SK-N-SH (cell line): Measurements from ENCODE around the gene TUBB6. TPM values are rescaled to one million over a fixed set of nuclear protein-coding genes. Genes with fewer than 3 reads are reported as not detected.

ENCODE experiments used
- CTCF ChIA-PET: fragments of 300-600, 350-600 bp; formaldehyde crosslinking; extraction: SDS; loops from one replicate; lab custom pipeline; 2021; lab: Yijun Ruan, JAX
- POLR2A ChIA-PET: fragments of 350-600 bp; sonication (Branson Sonifier 250); formaldehyde crosslinking; extraction: SDS; loops from one replicate; lab custom pipeline; 2020; ENCODE audit warnings: antibody characterized with exemption, inconsistent platforms; lab: Yijun Ruan, JAX
- DNase-seq: peaks from one replicate; pipeline ENCODE4 v3.0.0; 2012
- H2AFZ ChIP-seq: fragments of 200-600 bp; sonication (generic); 2 replicates; pipeline ENCODE4 v1.8.1; 2016; ENCODE audit warnings: antibody characterized with exemption, mild to moderate bottlenecking, low read depth
- H3F3A ChIP-seq: fragments of 200-600 bp; sonication (generic); replicated peaks from 2 replicates; pipeline ENCODE3; 2016; ENCODE audit warnings: antibody characterized with exemption, mild to moderate bottlenecking; ENCODE audit not compliant: insufficient read depth
- H3K27ac ChIP-seq, 2 experiments: fragments of 200-500 bp in 1 of 2; fragments of 200-600 bp in 1 of 2; sonication (Bioruptor generic) in 1 of 2; sonication (generic), shearing (Covaris generic) in 1 of 2; 2 replicates each; pipeline versions ENCODE4 v1.5.1 to v1.6.1; 2014 to 2016; ENCODE audit warnings: low read depth in 2 of 2, inconsistent platforms in 1 of 2, low read length in 1 of 2, mild to moderate bottlenecking in 1 of 2, mixed read lengths in 1 of 2
- H3K27me3 ChIP-seq: fragments of 200-600 bp; sonication (generic), shearing (Covaris generic); 2 replicates; pipeline ENCODE4 v1.6.1; 2016; ENCODE audit warnings: mixed run types; ENCODE audit not compliant: insufficient read depth
- H3K36me3 ChIP-seq, 2 experiments: fragments of 200-500 bp in 1 of 2; fragments of 200-600 bp in 1 of 2; sonication (Bioruptor generic) in 1 of 2; sonication (generic) in 1 of 2; replicated peaks in 1 of 2; 2 replicates each; pipeline versions ENCODE3 to v1.5.1; 2014 to 2016; ENCODE audit warnings: low read length in 1 of 2, mild to moderate bottlenecking in 1 of 2; ENCODE audit not compliant: insufficient read depth in 2 of 2, control insufficient read depth in 1 of 2
- H3K4me1 ChIP-seq, 2 experiments: fragments of 200-500 bp in 1 of 2; fragments of 200-600 bp in 1 of 2; sonication (Bioruptor generic) in 1 of 2; sonication (generic), shearing (Covaris generic) in 1 of 2; 2 replicates each; pipeline versions ENCODE4 v1.5.1 to v1.6.1; 2014 to 2016; ENCODE audit warnings: low read depth in 1 of 2, low read length in 1 of 2, mixed run types in 1 of 2; ENCODE audit not compliant: insufficient read depth in 2 of 2, control insufficient read depth in 1 of 2
- H3K4me2 ChIP-seq: fragments of 200-600 bp; sonication (generic), shearing (Covaris generic); 2 replicates; pipeline ENCODE4 v1.6.1; 2017; ENCODE audit warnings: mixed run types
- H3K4me3 ChIP-seq, 2 experiments: fragments of 200-500 bp in 1 of 2; fragments of 200-600 bp in 1 of 2; sonication (Bioruptor generic) in 1 of 2; sonication (generic), shearing (Covaris generic) in 1 of 2; 2 replicates each; pipeline versions ENCODE4 v1.5.1 to v1.8.1; 2014 to 2016; ENCODE audit warnings: low read depth in 2 of 2, inconsistent platforms in 1 of 2, low read length in 1 of 2, mild to moderate bottlenecking in 1 of 2, mixed read lengths in 1 of 2, moderate library complexity in 1 of 2
- H3K79me2 ChIP-seq: fragments of 200-600 bp; sonication (generic); 2 replicates; pipeline ENCODE4 v1.8.1; 2017; ENCODE audit warnings: mild to moderate bottlenecking; ENCODE audit not compliant: insufficient read depth
- H3K9ac ChIP-seq: fragments of 200-600 bp; sonication (generic); 2 replicates; pipeline ENCODE4 v1.6.1; 2017; ENCODE audit warnings: mixed run types
- H3K9me2 ChIP-seq: fragments of 200-600 bp; sonication (generic); 2 replicates; pipeline ENCODE4 v1.6.1; 2017; ENCODE audit warnings: mixed run types
- H3K9me3 ChIP-seq: fragments of 200-600 bp; sonication (generic); 2 replicates; pipeline ENCODE4 v1.6.1; 2017; ENCODE audit warnings: mixed run types, mild to moderate bottlenecking, moderate library complexity
- H4K20me1 ChIP-seq: fragments of 200-600 bp; sonication (generic); 2 replicates; pipeline ENCODE4 v1.6.1; 2017; ENCODE audit warnings: mild to moderate bottlenecking, mixed run types; ENCODE audit not compliant: insufficient read depth
- CTCF ChIP-seq: fragments of 200-600 bp; sonication (generic); IDR thresholded peaks from 2 replicates; pipeline ENCODE4 v1.6.1; 2017; ENCODE audit warnings: antibody characterized with exemption, mild to moderate bottlenecking, moderate library complexity
- ELF1 ChIP-seq: IDR thresholded peaks from 2 replicates; pipeline ENCODE4 v1.4.0; 2012
- EZH2phosphoT487 ChIP-seq: fragments of 200-600 bp; sonication (generic); IDR thresholded peaks from 2 replicates; pipeline ENCODE4 v1.6.1; 2017; ENCODE audit warnings: low read depth, mixed run types, mild to moderate bottlenecking, antibody characterized with exemption, moderate library complexity, borderline replicate concordance
- FOSL2 ChIP-seq: IDR thresholded peaks from 2 replicates; pipeline ENCODE4 v1.4.0; 2012; ENCODE audit warnings: low read depth, mild to moderate bottlenecking, moderate library complexity, borderline replicate concordance
- FOXM1 ChIP-seq: IDR thresholded peaks from 2 replicates; pipeline ENCODE4 v1.4.0; 2012; ENCODE audit warnings: low read depth, mild to moderate bottlenecking
- GABPA ChIP-seq: IDR thresholded peaks from 2 replicates; pipeline ENCODE4 v1.4.0; 2012; ENCODE audit warnings: low read depth, mild to moderate bottlenecking
- GATA2 ChIP-seq: sonication (generic); formaldehyde crosslinking; IDR thresholded peaks from 2 replicates; pipeline ENCODE4 v1.5.0; 2020; ENCODE audit warnings: mild to moderate bottlenecking, missing genetic modification reagents
- IRF3 ChIP-seq: fragments of 150-350 bp; IDR thresholded peaks from 2 replicates; pipeline ENCODE4 v1.6.1; 2016; ENCODE audit warnings: mild to moderate bottlenecking, low read depth, low read length
- JUND ChIP-seq: IDR thresholded peaks from 2 replicates; pipeline ENCODE4 v1.4.0; 2012
- MXI1 ChIP-seq: IDR thresholded peaks from 2 replicates; pipeline ENCODE4 v1.6.1; 2012; ENCODE audit warnings: mild to moderate bottlenecking, low read depth, low read length, improper control_type of control experiment
- PBX3 ChIP-seq: IDR thresholded peaks from 2 replicates; pipeline ENCODE4; 2012
- POLR2AphosphoS5 ChIP-seq: IDR thresholded peaks from 2 replicates; pipeline ENCODE4 v1.6.1; 2012; ENCODE audit warnings: low read depth, low read length
- RXRA ChIP-seq: IDR thresholded peaks from 2 replicates; pipeline ENCODE4 v1.4.0; 2012; ENCODE audit warnings: low read depth, mild to moderate bottlenecking, borderline replicate concordance
- SIN3A ChIP-seq: IDR thresholded peaks from 2 replicates; pipeline ENCODE4 v1.6.1; 2012; ENCODE audit warnings: low read depth, mild to moderate bottlenecking, low read length, moderate library complexity, borderline replicate concordance
- SMC3 ChIP-seq: IDR thresholded peaks from 2 replicates; pipeline ENCODE4 v1.6.1; 2012; ENCODE audit warnings: low read depth, low read length, improper control_type of control experiment
- TAF1 ChIP-seq: IDR thresholded peaks from 2 replicates; pipeline ENCODE4 v1.6.1; 2012; ENCODE audit warnings: low read depth, mild to moderate bottlenecking, low read length, moderate library complexity, borderline replicate concordance
- TCF12 ChIP-seq: IDR thresholded peaks from 2 replicates; pipeline ENCODE4 v1.4.0; 2012
- TEAD4 ChIP-seq: IDR thresholded peaks from 2 replicates; pipeline ENCODE4 v1.4.0; 2012; ENCODE audit warnings: mild to moderate bottlenecking, borderline replicate concordance; ENCODE audit not compliant: insufficient read depth
- WGBS: methylation state at CpG from one replicate; pipeline ENCODE4 v1.1.6; 2017; ENCODE audit warnings: low lambda C conversion rate; 5-methylcytosine and 5-hydroxymethylcytosine counted together
- polyA plus RNA-seq, 3 experiments: library from polyadenylated mRNA; depleted of rRNA; stranded (reverse); fragments of >200 nt; gene quantifications; 2 replicates each; pipeline ENCODE4 v1.2.3, GENCODE V29; 2012
- TF ChIP-seq, protein P1 (sequence below): IDR thresholded peaks from 2 replicates; pipeline ENCODE4 v1.4.0; 2012; ENCODE audit warnings: low read depth, borderline replicate concordance

Gene TUBB6
- polyA plus RNA-seq, 1 of the 3 experiments (the other 2 are of a cell fraction) = 387 TPM

- no peak for TF ChIP-seq ELF1
- no peak for TF ChIP-seq FOXM1
- no peak for TF ChIP-seq RXRA
These were observed 12.0 kb upstream of the TUBB6 start (continued) for GRCh38 chr18:12296087-12296403.

DNA sequence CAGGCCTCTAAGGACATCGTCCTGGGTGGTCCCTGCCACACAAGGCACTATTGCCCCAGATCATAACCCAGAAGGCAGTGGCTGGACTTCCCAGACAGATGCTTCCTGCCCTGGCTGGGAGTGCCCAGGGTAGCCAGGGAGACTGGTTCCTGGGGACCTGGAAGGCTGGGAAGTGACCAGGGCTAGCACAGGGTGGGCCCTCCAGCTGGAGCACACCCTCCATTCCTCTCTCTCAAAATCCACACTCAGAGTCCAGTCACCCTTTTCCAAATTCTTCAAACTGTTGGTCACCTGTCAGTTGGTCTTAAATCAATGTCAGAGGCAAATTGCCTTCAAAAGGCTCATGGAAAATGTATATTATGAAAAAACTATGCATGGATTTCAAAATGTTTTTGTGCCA, 11.6 kb upstream of the TUBB6 start:
- POLR2A ChIA-PET = interaction anchor here (0.5 kb wide), 1 partner anchor 79 kb away, joined by 5 read pairs; no protein-coding TSS in a partner anchor
- no peaks in the 10 kb centered on the region for H3K79me2 ChIP-seq
- no peaks in the 10 kb centered on the region; the same call in 1 of the 2 replicates for H3K27me3 ChIP-seq
- no peaks in the 10 kb centered on the region for H3K36me3 ChIP-seq
- no peak for DNase-seq
- H3K9me2 ChIP-seq = no peaks in the 10 kb centered on the region
- 17% methylated on average over 1 of the region's 1 CpG for WGBS
- H2AFZ ChIP-seq = no peak overlapping the region
- peaks cover 4% of the 10 kb centered on the region for H3F3A ChIP-seq
- CTCF ChIA-PET = interaction anchor here (1.1 kb wide), 1 partner anchor 32 kb away, joined by 4 read pairs; no protein-coding TSS in a partner anchor
- H3K4me2 ChIP-seq = peak overlapping the region; percentile 7; the same call in 1 of the 2 replicates
- H3K9ac ChIP-seq = 0 out of 2 replicates have a peak overlapping the region, but pooled peaks have one; percentile 31
- no peaks in the 10 kb centered on the region; a peak in 1 of 4 replicates for H3K4me1 ChIP-seq
- TF ChIP-seq, protein P1, sequence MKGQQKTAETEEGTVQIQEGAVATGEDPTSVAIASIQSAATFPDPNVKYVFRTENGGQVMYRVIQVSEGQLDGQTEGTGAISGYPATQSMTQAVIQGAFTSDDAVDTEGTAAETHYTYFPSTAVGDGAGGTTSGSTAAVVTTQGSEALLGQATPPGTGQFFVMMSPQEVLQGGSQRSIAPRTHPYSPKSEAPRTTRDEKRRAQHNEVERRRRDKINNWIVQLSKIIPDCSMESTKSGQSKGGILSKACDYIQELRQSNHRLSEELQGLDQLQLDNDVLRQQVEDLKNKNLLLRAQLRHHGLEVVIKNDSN = no peak
- peak; percentile 62 for TF ChIP-seq PBX3
- TF ChIP-seq SIN3A = no peak
- TF ChIP-seq TEAD4 = no peak
- no peak for TF ChIP-seq FOSL2
- TF ChIP-seq GABPA = no peak
- no peak overlapping the region for H3K4me3 ChIP-seq
- no peaks in the 10 kb centered on the region for H3K9me3 ChIP-seq
- peak overlapping the region in 1 of 2 experiments; percentile 46; a peak in 2 of 4 replicates for H3K27ac ChIP-seq
- H4K20me1 ChIP-seq = no peaks in the 10 kb centered on the region

DNA sequence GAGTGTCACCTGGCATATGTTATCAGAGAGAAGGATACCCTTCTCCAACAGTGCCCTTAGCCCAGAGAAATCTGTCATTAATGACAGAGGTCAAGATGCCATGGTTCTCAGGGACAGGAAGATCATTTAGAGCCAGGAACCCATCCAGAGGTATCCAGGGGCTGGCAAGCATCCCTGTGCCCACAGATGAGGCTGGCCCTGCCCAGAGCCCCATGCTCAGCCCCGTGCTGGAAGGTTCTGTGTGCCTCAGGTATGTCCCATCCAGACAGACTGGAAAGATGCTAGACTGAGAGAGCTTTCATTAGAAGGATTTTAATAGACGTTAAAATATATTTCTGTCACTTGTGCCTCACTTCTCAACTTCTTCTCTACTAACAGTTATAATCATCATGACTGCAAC, 8.2 kb upstream of the TUBB6 start:
- CTCF ChIA-PET = interaction anchor here (1.6 to 2.0 kb wide), 2 partner anchors 17 to 28 kb away, joined by 4 read pairs; no protein-coding TSS in a partner anchor
- Histone ChIP-seq H3F3A (peaks cover 4% of the 10 kb centered on the region), H3K4me3 (no peak overlapping the region), H4K20me1 (no peaks in the 10 kb centered on the region), H3K79me2 (no peaks in the 10 kb centered on the region), H3K36me3 (no peaks in the 10 kb centered on the region), H3K9me2 (no peaks in the 10 kb centered on the region), H2AFZ (no peak overlapping the region), H3K9me3 (no peaks in the 10 kb centered on the region), H3K4me1 (no peaks in the 10 kb centered on the region; a peak in 1 of 4 replicates), H3K27ac (no peak overlapping the region), H3K4me2 (no peak overlapping the region), H3K27me3 (no peaks in the 10 kb centered on the region), H3K9ac (no peak overlapping the region)
- no peak for DNase-seq
- POLR2A ChIA-PET = no interaction called here
- WGBS = 41% methylated on average over 2 of the region's 2 CpGs
- TF ChIP-seq RXRA (no peak), MXI1 (no peak), PBX3 (no peak), POLR2AphosphoS5 (no peak), EZH2phosphoT487 (no peak), SMC3 (no peak), IRF3 (no peak), TAF1 (no peak), CTCF (no peak), JUND (no peak), SIN3A (no peak), GATA2 (CRISPR knock-in tag) (no peak), TCF12 (no peak), FOSL2 (no peak)
